Measurements from ENCODE around the gene FGFR3.
A peak's percentile ranks its signal among the peaks of the same experiment; 100 is the strongest.

- peak in 1 of 2 donors; percentile 82 for TF ChIP-seq POLR2A (IDR thresholded peaks at IDR 0.05)
- TF ChIP-seq, protein P1, sequence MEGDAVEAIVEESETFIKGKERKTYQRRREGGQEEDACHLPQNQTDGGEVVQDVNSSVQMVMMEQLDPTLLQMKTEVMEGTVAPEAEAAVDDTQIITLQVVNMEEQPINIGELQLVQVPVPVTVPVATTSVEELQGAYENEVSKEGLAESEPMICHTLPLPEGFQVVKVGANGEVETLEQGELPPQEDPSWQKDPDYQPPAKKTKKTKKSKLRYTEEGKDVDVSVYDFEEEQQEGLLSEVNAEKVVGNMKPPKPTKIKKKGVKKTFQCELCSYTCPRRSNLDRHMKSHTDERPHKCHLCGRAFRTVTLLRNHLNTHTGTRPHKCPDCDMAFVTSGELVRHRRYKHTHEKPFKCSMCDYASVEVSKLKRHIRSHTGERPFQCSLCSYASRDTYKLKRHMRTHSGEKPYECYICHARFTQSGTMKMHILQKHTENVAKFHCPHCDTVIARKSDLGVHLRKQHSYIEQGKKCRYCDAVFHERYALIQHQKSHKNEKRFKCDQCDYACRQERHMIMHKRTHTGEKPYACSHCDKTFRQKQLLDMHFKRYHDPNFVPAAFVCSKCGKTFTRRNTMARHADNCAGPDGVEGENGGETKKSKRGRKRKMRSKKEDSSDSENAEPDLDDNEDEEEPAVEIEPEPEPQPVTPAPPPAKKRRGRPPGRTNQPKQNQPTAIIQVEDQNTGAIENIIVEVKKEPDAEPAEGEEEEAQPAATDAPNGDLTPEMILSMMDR (IDR thresholded peaks at IDR 0.05), result peak in 3 of 6 experiments; percentile 2 to 8 (median 6)
Observed at GRCh38 chr4:1856071-1856942, 63.2 kb downstream of the FGFR3 start, which contains the start of gene LETM1.

Measured in thyroid gland (tissue), 4 donors.